Central memory CD8-positive, alpha-beta T cell (primary cell): Measurements from ENCODE around the gene CWC22.
"Not testable (repeated sequence)": the region's sequence is repeated elsewhere in the genome, so short reads cannot be mapped to it uniquely, and the experiment has no call there.

Experiments used
- ATAC-seq: fragments of 150-1000 bp; cut with Tn5 transposase; replicated peaks from 2 replicates; pipeline ENCODE4 v1.10.0; 2022; ENCODE audit warnings: mild to moderate bottlenecking, moderate FRiP score, moderate number of reproducible peaks; ENCODE audit not compliant: poor library complexity, severe bottlenecking; ENCODE audit errors: extremely low read depth
- DNase-seq, 2 donors: peaks; one replicate each; pipeline ENCODE4 v3.0.0; 2021; ENCODE audit warnings: low spot score in 2 of 2
- H3K27ac Mint-ChIP-seq: one replicate; pipeline ENCODE4 v1.8.0; 2022; ENCODE audit warnings: low read depth, mild to moderate bottlenecking, moderate library complexity, mixed read lengths
- H3K27me3 Mint-ChIP-seq: one replicate; pipeline ENCODE4 v1.8.0; 2022; ENCODE audit warnings: mixed read lengths
- H3K36me3 Mint-ChIP-seq: one replicate; pipeline ENCODE4 v1.8.0; 2022; ENCODE audit warnings: mild to moderate bottlenecking, moderate library complexity, mixed read lengths; ENCODE audit not compliant: insufficient read depth
- H3K4me1 Mint-ChIP-seq: one replicate; pipeline ENCODE4 v1.8.0; 2022; ENCODE audit warnings: mixed read lengths
- H3K4me3 Mint-ChIP-seq: one replicate; pipeline ENCODE4 v1.8.0; 2022; ENCODE audit warnings: mild to moderate bottlenecking, moderate library complexity, mixed read lengths
- H3K9me3 Mint-ChIP-seq: one replicate; pipeline ENCODE4 v1.8.0; 2022; ENCODE audit warnings: mixed read lengths

The CWC22 gene

GRCh38 chr2:179936654-179937053 lies 70.4 kb downstream of the CWC22 start:
- no peaks in the 10 kb centered on the region for H3K9me3 Mint-ChIP-seq
- H3K36me3 Mint-ChIP-seq = peaks cover 4% of the 10 kb centered on the region
- H3K4me1 Mint-ChIP-seq = no peaks in the 10 kb centered on the region
- H3K27ac Mint-ChIP-seq = no peak overlapping the region
- H3K27me3 Mint-ChIP-seq = no peaks in the 10 kb centered on the region
- no peak for DNase-seq
- H3K4me3 Mint-ChIP-seq = no peak overlapping the region
- no peak for ATAC-seq

GRCh38 chr2:179936141-179936540 lies 71.0 kb downstream of the CWC22 start:
- H3K9me3 Mint-ChIP-seq = no peaks in the 10 kb centered on the region
- no peak overlapping the region for H3K27ac Mint-ChIP-seq
- DNase-seq (no peak), ATAC-seq (no peak)
- peaks cover 4% of the 10 kb centered on the region for H3K36me3 Mint-ChIP-seq
- no peaks in the 10 kb centered on the region for H3K4me1 Mint-ChIP-seq
- H3K27me3 Mint-ChIP-seq = no peaks in the 10 kb centered on the region
- no peak overlapping the region for H3K4me3 Mint-ChIP-seq

DNA sequence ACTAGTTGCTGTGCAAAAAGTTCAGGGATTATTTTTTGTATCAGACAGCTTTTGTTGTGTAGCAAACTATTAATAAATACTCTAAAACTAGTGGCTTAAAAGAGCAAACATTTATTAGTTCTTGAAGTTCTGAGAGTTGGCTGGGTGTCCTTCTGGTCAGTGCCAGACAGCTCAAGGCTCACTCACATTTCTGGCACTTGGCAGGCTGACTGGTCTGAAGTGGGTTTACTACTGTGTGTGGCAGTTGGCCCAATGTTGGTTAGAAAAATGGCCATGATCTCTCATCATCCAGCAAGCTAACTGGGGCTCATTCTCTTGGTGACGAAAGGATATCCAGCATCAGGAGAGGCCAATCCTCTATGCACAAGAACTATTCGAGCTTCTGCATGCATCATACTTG lies 74.3 kb downstream of the CWC22 start:
- H3K27ac Mint-ChIP-seq = no peak overlapping the region
- H3K9me3 Mint-ChIP-seq = peaks cover 20% of the 10 kb centered on the region
- peaks cover 4% of the 10 kb centered on the region for H3K36me3 Mint-ChIP-seq
- no peaks in the 10 kb centered on the region for H3K4me1 Mint-ChIP-seq
- no peaks in the 10 kb centered on the region for H3K27me3 Mint-ChIP-seq
- DNase-seq = no peak
- no peak overlapping the region for H3K4me3 Mint-ChIP-seq
- ATAC-seq = no peak

DNA sequence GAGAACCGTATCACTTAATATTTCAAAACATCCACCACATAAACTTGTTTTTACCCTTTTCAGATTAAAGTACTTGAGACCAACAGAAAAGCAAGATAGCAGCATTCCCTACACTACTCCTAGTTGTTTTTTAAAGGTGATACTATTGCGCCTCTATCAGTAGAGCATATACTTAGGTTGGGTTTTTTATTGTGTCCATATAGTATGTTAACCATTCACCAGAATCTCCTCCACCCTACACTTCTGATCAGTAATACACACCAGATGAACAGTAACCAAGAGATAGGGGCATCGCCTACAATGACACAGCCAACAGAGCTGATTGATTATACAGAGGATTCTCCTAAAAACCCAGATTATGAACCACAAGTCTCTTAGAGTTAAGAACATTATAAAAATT lies 75.6 kb downstream of the CWC22 start:
- H3K9me3 Mint-ChIP-seq = peaks cover 30% of the 10 kb centered on the region
- H3K36me3 Mint-ChIP-seq = peaks cover 4% of the 10 kb centered on the region
- no peak overlapping the region for H3K4me3 Mint-ChIP-seq
- H3K27ac Mint-ChIP-seq = no peak overlapping the region
- ATAC-seq (no peak), DNase-seq (no peak)
- no peaks in the 10 kb centered on the region for H3K4me1 Mint-ChIP-seq
- no peaks in the 10 kb centered on the region for H3K27me3 Mint-ChIP-seq

- H3K36me3 Mint-ChIP-seq, H3K27me3 Mint-ChIP-seq, H3K4me3 Mint-ChIP-seq, H3K4me1 Mint-ChIP-seq, H3K27ac Mint-ChIP-seq, DNase-seq, ATAC-seq: not testable (repeated sequence)
- H3K9me3 Mint-ChIP-seq = peaks cover 36% of the 10 kb centered on the region
Measured at GRCh38 chr2:179929997-179930396, 77.1 kb downstream of the CWC22 start.

- ATAC-seq = no peak
- H3K36me3 Mint-ChIP-seq = no peaks in the 10 kb centered on the region
Measured at GRCh38 chr2:179927041-179927440, 80.1 kb downstream of the CWC22 start.

GRCh38 chr2:179925713-179926112 lies 81.4 kb downstream of the CWC22 start:
- DNase-seq (no peak), ATAC-seq (no peak)
- H3K4me1 Mint-ChIP-seq = no peaks in the 10 kb centered on the region
- H3K9me3 Mint-ChIP-seq = peaks cover 33% of the 10 kb centered on the region
- H3K27me3 Mint-ChIP-seq = no peaks in the 10 kb centered on the region
- H3K36me3 Mint-ChIP-seq = no peaks in the 10 kb centered on the region
- H3K4me3 Mint-ChIP-seq = no peak overlapping the region
- H3K27ac Mint-ChIP-seq = no peak overlapping the region

More at GRCh38 chr2:179927041-179927440, 80.1 kb downstream of the CWC22 start:
- Mint-ChIP-seq H3K9me3 (peaks cover 36% of the 10 kb centered on the region), H3K4me1 (no peaks in the 10 kb centered on the region), H3K27ac (no peak overlapping the region), H3K4me3 (no peak overlapping the region), H3K27me3 (no peaks in the 10 kb centered on the region)
- DNase-seq = no peak

DNA sequence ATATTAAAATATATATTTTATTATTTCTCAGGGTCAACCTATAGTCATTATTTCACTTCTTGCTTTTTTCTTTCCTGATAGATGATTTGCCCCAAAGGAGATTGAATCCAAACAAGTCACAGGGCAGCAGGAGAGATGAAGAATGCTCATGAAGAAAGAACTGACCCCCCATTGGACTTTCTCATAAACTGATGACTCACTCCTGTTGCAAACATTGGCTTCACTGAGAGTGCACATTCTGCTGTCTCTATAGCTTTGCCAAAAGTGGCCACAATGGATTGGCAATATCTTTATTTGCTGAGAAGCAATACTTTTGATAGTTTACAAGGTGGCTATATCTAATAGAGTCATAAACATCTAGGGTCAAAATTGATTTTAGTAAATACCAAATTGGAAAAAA lies 89.8 kb downstream of the CWC22 start:
- H3K27ac Mint-ChIP-seq = no peak overlapping the region
- no peak for ATAC-seq
- no peak for DNase-seq
- H3K27me3 Mint-ChIP-seq = no peaks in the 10 kb centered on the region
- H3K36me3 Mint-ChIP-seq = no peaks in the 10 kb centered on the region
- no peaks in the 10 kb centered on the region for H3K4me1 Mint-ChIP-seq
- H3K4me3 Mint-ChIP-seq = no peak overlapping the region
- no peaks in the 10 kb centered on the region for H3K9me3 Mint-ChIP-seq

DNA sequence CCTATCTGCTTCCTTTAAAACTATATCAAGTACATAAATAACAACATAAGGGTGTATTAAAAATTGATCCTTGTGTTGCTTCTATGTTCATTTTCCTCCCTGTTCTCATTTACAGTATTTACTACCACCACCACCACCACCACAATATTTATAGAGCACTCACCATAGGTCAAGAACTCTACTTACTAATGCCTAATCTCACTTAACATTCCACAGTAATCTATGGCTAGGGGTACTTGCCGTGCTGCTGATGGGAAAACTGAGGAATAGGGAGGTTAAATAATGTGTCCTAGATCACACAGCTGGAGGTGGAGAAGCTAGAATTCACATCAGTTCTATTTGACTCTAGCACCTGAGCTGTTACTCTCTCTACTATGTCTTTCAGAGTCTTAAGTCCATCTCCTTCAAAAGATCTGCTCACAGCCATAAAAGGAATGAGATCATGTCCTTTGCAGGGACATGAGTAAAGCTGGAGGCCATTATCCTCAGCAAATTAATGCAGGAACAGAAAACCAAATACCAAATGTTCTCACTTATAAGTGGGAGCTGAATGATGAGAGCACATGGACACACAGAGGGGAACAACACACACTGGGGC lies 91.6 kb downstream of the CWC22 start:
- H3K27me3 Mint-ChIP-seq = no peaks in the 10 kb centered on the region
- peaks cover 1% of the 10 kb centered on the region for H3K36me3 Mint-ChIP-seq
- H3K4me3 Mint-ChIP-seq = no peak overlapping the region
- H3K4me1 Mint-ChIP-seq = no peaks in the 10 kb centered on the region
- no peak for ATAC-seq
- no peak for DNase-seq
- H3K27ac Mint-ChIP-seq = no peak overlapping the region
- no peaks in the 10 kb centered on the region for H3K9me3 Mint-ChIP-seq

GRCh38 chr2:179913809-179914208 lies 93.3 kb downstream of the CWC22 start:
- Mint-ChIP-seq H3K9me3 (no peaks in the 10 kb centered on the region), H3K27ac (no peak overlapping the region), H3K4me1 (no peaks in the 10 kb centered on the region), H3K27me3 (peaks cover under 1% of the 10 kb centered on the region), H3K36me3 (peaks cover 1% of the 10 kb centered on the region), H3K4me3 (no peak overlapping the region)
- DNase-seq = no peak
- ATAC-seq = no peak

- no peaks in the 10 kb centered on the region for H3K9me3 Mint-ChIP-seq
Measured at GRCh38 chr2:179911569-179911968, 95.5 kb downstream of the CWC22 start.

DNA sequence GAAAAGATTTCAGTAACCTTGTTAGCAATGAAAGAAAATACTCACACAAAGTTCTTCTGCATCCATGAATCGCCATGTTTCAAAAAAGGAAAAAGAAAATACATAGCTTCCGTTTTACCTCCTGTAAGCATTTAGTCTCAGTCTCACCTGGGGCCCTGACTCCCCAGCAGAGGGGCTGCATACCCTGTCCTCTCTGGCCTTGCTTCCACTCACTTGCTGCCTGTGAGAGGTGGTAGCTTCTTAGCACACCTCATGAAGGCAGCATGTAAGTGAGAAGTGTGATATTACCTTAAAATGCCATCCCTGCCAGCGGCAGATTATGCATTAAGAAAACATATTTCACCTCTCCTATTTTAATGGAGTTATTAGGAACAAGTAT lies 96.4 kb downstream of the CWC22 start:
- peaks cover 9% of the 10 kb centered on the region for H3K27me3 Mint-ChIP-seq
- no peaks in the 10 kb centered on the region for H3K4me1 Mint-ChIP-seq
- ATAC-seq (no peak), DNase-seq (no peak)
- no peak overlapping the region for H3K27ac Mint-ChIP-seq
- peaks cover 1% of the 10 kb centered on the region for H3K36me3 Mint-ChIP-seq
- no peak overlapping the region for H3K4me3 Mint-ChIP-seq
- no peaks in the 10 kb centered on the region for H3K9me3 Mint-ChIP-seq

More at GRCh38 chr2:179911569-179911968, 95.5 kb downstream of the CWC22 start:
- Mint-ChIP-seq H3K27ac (no peak overlapping the region), H3K27me3 (peaks cover 9% of the 10 kb centered on the region), H3K4me1 (no peaks in the 10 kb centered on the region), H3K4me3 (no peak overlapping the region), H3K36me3 (peaks cover 1% of the 10 kb centered on the region)
- ATAC-seq = no peak
- no peak for DNase-seq

GRCh38 chr2:179909845-179910734 lies 97.0 kb downstream of the CWC22 start:
- Mint-ChIP-seq H3K4me3 (no peak overlapping the region), H3K4me1 (no peaks in the 10 kb centered on the region), H3K36me3 (peaks cover 1% of the 10 kb centered on the region), H3K9me3 (no peaks in the 10 kb centered on the region), H3K27me3 (peaks cover 9% of the 10 kb centered on the region), H3K27ac (no peak overlapping the region)
- no peak for DNase-seq
- no peak for ATAC-seq
